Activated naive CD4-positive, alpha-beta T cell treated with anti-CD3 and anti-CD28 coated beads, Interleukin-2, amount 50 U/mL, for 72 hours (primary cell): ENCODE measurements around the gene HAL. TPM values are rescaled to one million over a fixed set of nuclear protein-coding genes. Genes with fewer than 3 reads are reported as not detected.

ENCODE experiments used
- ATAC-seq, 2 donors: fragments of 150-1000 bp; cut with Tn5 transposase; 2 replicates each; pipeline ENCODE4 v1.10.0; 2021; ENCODE audit warnings: mild to moderate bottlenecking in 2 of 2, moderate library complexity in 2 of 2
- DNase-seq, 2 donors: peaks; one replicate each; pipeline ENCODE4 v3.0.0; 2021 to 2022; ENCODE audit warnings: low spot score in 2 of 2
- H3K27ac Mint-ChIP-seq, 2 donors: one replicate each; pipeline ENCODE4 v1.8.0; 2022; ENCODE audit warnings: mild to moderate bottlenecking in 2 of 2, mixed read lengths in 2 of 2
- H3K36me3 Mint-ChIP-seq, 2 donors: one replicate each; pipeline ENCODE4 v1.8.0; 2022; ENCODE audit warnings: mixed read lengths in 2 of 2
- H3K9me3 Mint-ChIP-seq, 2 donors: one replicate each; pipeline ENCODE4 v1.8.0; 2022; ENCODE audit warnings: mixed read lengths in 2 of 2
- total RNA-seq, 2 donors: library from RNA; stranded (reverse); gene quantifications; one replicate each; pipeline ENCODE4 v1.2.3, GENCODE V29; 2022

HAL gene
- total RNA-seq, 2 donors from 2014 or later = 0.39 to 1.2 TPM

GRCh38 chr12:95966287-95966870, 29.8 kb downstream of the HAL start:
- Mint-ChIP-seq H3K36me3 (no peaks in the 10 kb centered on the region), H3K27ac (no peak overlapping the region), H3K9me3 (no peaks in the 10 kb centered on the region)
- DNase-seq (no peak), ATAC-seq (no peak)

- Mint-ChIP-seq H3K36me3 (no peaks in the 10 kb centered on the region), H3K9me3 (no peaks in the 10 kb centered on the region), H3K27ac (no peak overlapping the region)
- ATAC-seq (no peak), DNase-seq (no peak)
Observed at GRCh38 chr12:95963096-95963495, 33.0 kb downstream of the HAL start.

- H3K27ac Mint-ChIP-seq = no peak overlapping the region
- H3K9me3 Mint-ChIP-seq = no peaks in the 10 kb centered on the region
- no peak for ATAC-seq
- no peak for DNase-seq
- no peaks in the 10 kb centered on the region for H3K36me3 Mint-ChIP-seq
Observed at GRCh38 chr12:95962222-95962621, 33.9 kb downstream of the HAL start.

- no peaks in the 10 kb centered on the region for H3K36me3 Mint-ChIP-seq
- H3K27ac Mint-ChIP-seq = no peak overlapping the region
- H3K9me3 Mint-ChIP-seq = no peaks in the 10 kb centered on the region
- DNase-seq = no peak
- no peak for ATAC-seq
Observed at GRCh38 chr12:95960241-95960640, 35.9 kb downstream of the HAL start.

GRCh38 chr12:95959107-95959506, 37.0 kb downstream of the HAL start:
- no peak overlapping the region for H3K27ac Mint-ChIP-seq
- no peaks in the 10 kb centered on the region for H3K9me3 Mint-ChIP-seq
- no peaks in the 10 kb centered on the region for H3K36me3 Mint-ChIP-seq
- no peak for DNase-seq
- peak in 1 of 2 donors; percentile 34 for ATAC-seq

- no peak for DNase-seq
- no peak for ATAC-seq
- no peaks in the 10 kb centered on the region for H3K9me3 Mint-ChIP-seq
- no peaks in the 10 kb centered on the region for H3K36me3 Mint-ChIP-seq
- no peak overlapping the region for H3K27ac Mint-ChIP-seq
Observed at GRCh38 chr12:95956557-95957145, 39.5 kb downstream of the HAL start.

GRCh38 chr12:95955549-95956159, 40.5 kb downstream of the HAL start:
- H3K27ac Mint-ChIP-seq = no peak overlapping the region
- H3K9me3 Mint-ChIP-seq = no peaks in the 10 kb centered on the region
- H3K36me3 Mint-ChIP-seq = no peaks in the 10 kb centered on the region
- no peak for ATAC-seq
- no peak for DNase-seq

- DNase-seq (no peak), ATAC-seq (no peak)
- Mint-ChIP-seq H3K9me3 (no peaks in the 10 kb centered on the region), H3K27ac (no peak overlapping the region), H3K36me3 (no peaks in the 10 kb centered on the region)
Observed at GRCh38 chr12:95953000-95953399, 43.1 kb downstream of the HAL start.

GRCh38 chr12:95951515-95951914, 44.6 kb downstream of the HAL start:
- DNase-seq = no peak
- no peak overlapping the region for H3K27ac Mint-ChIP-seq
- H3K36me3 Mint-ChIP-seq = no peaks in the 10 kb centered on the region
- ATAC-seq = no peak
- no peaks in the 10 kb centered on the region for H3K9me3 Mint-ChIP-seq

- H3K36me3 Mint-ChIP-seq = no peaks in the 10 kb centered on the region
- DNase-seq (no peak), ATAC-seq (no peak)
- no peak overlapping the region for H3K27ac Mint-ChIP-seq
- no peaks in the 10 kb centered on the region for H3K9me3 Mint-ChIP-seq
Observed at GRCh38 chr12:95949477-95950206, 46.5 kb downstream of the HAL start.

GRCh38 chr12:95944108-95944704, 51.9 kb downstream of the HAL start:
- ATAC-seq (no peak), DNase-seq (no peak)
- H3K9me3 Mint-ChIP-seq = no peaks in the 10 kb centered on the region
- peak overlapping the region in 1 of 2 donors; percentile 82 for H3K27ac Mint-ChIP-seq
- H3K36me3 Mint-ChIP-seq = no peaks in the 10 kb centered on the region

- ATAC-seq (peak; percentile 73 to 76), DNase-seq (peak; percentile 65 to 74)
- Mint-ChIP-seq H3K9me3 (no peaks in the 10 kb centered on the region), H3K36me3 (no peaks in the 10 kb centered on the region), H3K27ac (peak within 1 kb of the TSS; percentile 83 to 88)
Observed at GRCh38 chr12:95943330-95943842, 52.8 kb downstream of the HAL start, which contains the start of gene AMDHD1. TSS of gene AMDHD1 (plus strand) at chr12:95943331. CDS start at chr12:95943399, 68 bp downstream.

- H3K27ac Mint-ChIP-seq = peak within 1 kb of the TSS; percentile 83 to 88
Observed at GRCh38 chr12:95942524-95943329, 53.4 kb downstream of the HAL start, which contains the start of gene CCDC38. TSS of gene CCDC38 (minus strand) at chr12:95942614. CDS start at chr12:95936509, 6,105 bp downstream.

GRCh38 chr12:95942101-95942523, 54.0 kb downstream of the HAL start:
- DNase-seq = peak in 1 of 2 donors; percentile 12
- H3K9me3 Mint-ChIP-seq = no peaks in the 10 kb centered on the region
- no peak for ATAC-seq
- no peaks in the 10 kb centered on the region for H3K36me3 Mint-ChIP-seq
- H3K27ac Mint-ChIP-seq = peak overlapping the region; percentile 53 to 88

More at GRCh38 chr12:95942524-95943329, 53.4 kb downstream of the HAL start, which contains the start of gene CCDC38:
- Mint-ChIP-seq H3K36me3 (no peaks in the 10 kb centered on the region), H3K9me3 (no peaks in the 10 kb centered on the region)
- DNase-seq (peak; percentile 76 to 84), ATAC-seq (peak; percentile 97 to 98)

GRCh38 chr12:95940514-95940913, 55.6 kb downstream of the HAL start:
- no peak for ATAC-seq
- no peaks in the 10 kb centered on the region for H3K9me3 Mint-ChIP-seq
- no peak overlapping the region for H3K27ac Mint-ChIP-seq
- H3K36me3 Mint-ChIP-seq = no peaks in the 10 kb centered on the region
- no peak for DNase-seq
